H9 (cell line): ENCODE results near the gene PRR20G. TPM values are rescaled to one million over a fixed set of nuclear protein-coding genes. Genes with fewer than 3 reads are reported as not detected.

Experiments
- DNase-seq: peaks from one replicate; pipeline ENCODE4 v3.0.0-alpha.2; 2017
- H2AFZ ChIP-seq: one replicate; pipeline ENCODE4 v1.6.1; 2013; ENCODE audit warnings: mild to moderate bottlenecking, low read length, control low read depth, moderate library complexity
- H2AK5ac ChIP-seq: 2 replicates; pipeline ENCODE4 v1.6.1; 2013; ENCODE audit warnings: low read length, control low read depth, mixed read lengths; ENCODE audit not compliant: insufficient read length
- H2BK120ac ChIP-seq: one replicate; pipeline ENCODE4 v1.6.1; 2013; ENCODE audit warnings: low read depth, mild to moderate bottlenecking, low read length, control low read depth, inconsistent platforms; ENCODE audit not compliant: poor library complexity, severe bottlenecking
- H2BK12ac ChIP-seq: 2 replicates; pipeline ENCODE4 v1.6.1; 2013; ENCODE audit warnings: low read length, control low read depth, mixed read lengths, low read depth; ENCODE audit not compliant: insufficient read length
- H2BK15ac ChIP-seq: 2 replicates; pipeline ENCODE4 v1.6.1; 2013; ENCODE audit warnings: low read depth, low read length, control low read depth
- H2BK20ac ChIP-seq: one replicate; pipeline ENCODE4 v1.6.1; 2013; ENCODE audit warnings: low read depth, mild to moderate bottlenecking, low read length, control low read depth, inconsistent platforms; ENCODE audit not compliant: poor library complexity, severe bottlenecking
- H2BK5ac ChIP-seq: 2 replicates; pipeline ENCODE4 v1.6.1; 2013; ENCODE audit warnings: low read length, control low read depth, mixed read lengths; ENCODE audit not compliant: insufficient read length
- H3K14ac ChIP-seq: 2 replicates; pipeline ENCODE4 v1.6.1; 2013; ENCODE audit warnings: low read length, control low read depth; ENCODE audit not compliant: insufficient read depth
- H3K18ac ChIP-seq: 2 replicates; pipeline ENCODE4 v1.6.1; 2013; ENCODE audit warnings: low read depth, mild to moderate bottlenecking, mixed read lengths, low read length, control low read depth; ENCODE audit not compliant: insufficient read length
- H3K23ac ChIP-seq: 2 replicates; pipeline ENCODE4 v1.6.1; 2013; ENCODE audit warnings: low read length, control low read depth, mixed read lengths, low read depth; ENCODE audit not compliant: insufficient read length
- H3K23me2 ChIP-seq: 2 replicates; pipeline ENCODE4 v1.6.1; 2013; ENCODE audit warnings: low read depth, mild to moderate bottlenecking, mixed read lengths, low read length, control low read depth; ENCODE audit not compliant: insufficient read length, poor library complexity, severe bottlenecking
- H3K27ac ChIP-seq: 2 replicates; pipeline ENCODE4 v1.5.1; 2013; ENCODE audit warnings: low read length, control low read depth, mixed read lengths, low read depth; ENCODE audit not compliant: insufficient read length
- H3K27me3 ChIP-seq: 2 replicates; pipeline ENCODE4 v1.6.1; 2013; ENCODE audit warnings: low read length, control low read depth, inconsistent platforms; ENCODE audit not compliant: insufficient read depth
- H3K4ac ChIP-seq: 2 replicates; pipeline ENCODE4 v1.6.1; 2013; ENCODE audit warnings: low read depth, mild to moderate bottlenecking, control low read depth, inconsistent platforms, low read length, moderate library complexity
- H3K4me1 ChIP-seq: 2 replicates; pipeline ENCODE4 v1.6.1; 2013; ENCODE audit warnings: low read length, control low read depth, inconsistent platforms; ENCODE audit not compliant: insufficient read depth
- H3K4me2 ChIP-seq: 2 replicates; pipeline ENCODE4 v1.6.1; 2013; ENCODE audit warnings: low read length, control low read depth, mixed read lengths; ENCODE audit not compliant: insufficient read length, insufficient read depth
- H3K56ac ChIP-seq: 2 replicates; pipeline ENCODE4 v1.6.1; 2013; ENCODE audit warnings: low read depth, mild to moderate bottlenecking, mixed read lengths, low read length, control low read depth; ENCODE audit not compliant: insufficient read length
- H3K79me1 ChIP-seq: 2 replicates; pipeline ENCODE4 v1.6.1; 2013; ENCODE audit warnings: low read depth, mild to moderate bottlenecking, moderate library complexity, low read length, control low read depth, inconsistent platforms; ENCODE audit not compliant: insufficient read depth, poor library complexity, severe bottlenecking
- H3K79me2 ChIP-seq: 2 replicates; pipeline ENCODE4 v1.6.1; 2013; ENCODE audit warnings: low read length, control low read depth, inconsistent platforms; ENCODE audit not compliant: insufficient read depth
- H3K9ac ChIP-seq: 2 replicates; pipeline ENCODE4 v1.6.1; 2013; ENCODE audit warnings: low read length, control low read depth, mixed read lengths; ENCODE audit not compliant: insufficient read length; ENCODE audit errors: extremely low read depth
- H3K9me3 ChIP-seq: one replicate; pipeline ENCODE4 v1.6.1; 2013; ENCODE audit warnings: low read depth, low read length, inconsistent platforms; ENCODE audit not compliant: control insufficient read depth
- H3T11ph ChIP-seq: one replicate; pipeline ENCODE4 v1.6.1; 2013; ENCODE audit warnings: mild to moderate bottlenecking, low read length, control low read depth, inconsistent platforms
- H4K20me1 ChIP-seq: one replicate; pipeline ENCODE4 v1.6.1; 2013; ENCODE audit not compliant: control insufficient read depth, insufficient read length, insufficient read depth
- H4K5ac ChIP-seq: 2 replicates; pipeline ENCODE4 v1.6.1; 2013; ENCODE audit warnings: low read depth, mild to moderate bottlenecking, mixed read lengths, low read length, control low read depth; ENCODE audit not compliant: insufficient read length
- H4K8ac ChIP-seq: replicated peaks from 2 replicates; pipeline ENCODE4 v1.6.1; 2013; ENCODE audit warnings: low read length, control low read depth, mixed read lengths, low read depth; ENCODE audit not compliant: insufficient read length
- H4K91ac ChIP-seq: 2 replicates; pipeline ENCODE4 v1.6.1; 2013; ENCODE audit warnings: low read depth, mild to moderate bottlenecking, moderate library complexity, mixed read lengths, low read length, control low read depth; ENCODE audit not compliant: insufficient read length
- H3K27ac Mint-ChIP-seq, 3 experiments: 2 replicates in 2 of 3; 3 replicates in 1 of 3; pipeline ENCODE4 v1.8.0; 2020 to 2021; ENCODE audit warnings: mixed read lengths in 3 of 3, mild to moderate bottlenecking in 1 of 3, moderate library complexity in 1 of 3
- H3K27me3 Mint-ChIP-seq: 2 replicates; pipeline ENCODE4 v1.8.0; 2021; ENCODE audit warnings: low read depth, mild to moderate bottlenecking, moderate library complexity, mixed read lengths
- H3K36me3 Mint-ChIP-seq, 3 experiments: 2 replicates in 2 of 3; 3 replicates in 1 of 3; pipeline ENCODE4 v1.8.0; 2020 to 2021; ENCODE audit warnings: low read depth in 3 of 3, mixed read lengths in 3 of 3; ENCODE audit not compliant: insufficient read depth in 1 of 3
- H3K4me1 Mint-ChIP-seq, 2 experiments: 2 replicates each; pipeline ENCODE4 v1.8.0; 2020; ENCODE audit warnings: mixed read lengths in 2 of 2
- H3K4me3 Mint-ChIP-seq, 2 experiments: 2 replicates in 1 of 2; 3 replicates in 1 of 2; pipeline ENCODE4 v1.8.0; 2020 to 2021; ENCODE audit warnings: mild to moderate bottlenecking in 2 of 2, mixed read lengths in 2 of 2, moderate library complexity in 1 of 2
- H3K9me3 Mint-ChIP-seq, 2 experiments: 2 replicates in 1 of 2; 3 replicates in 1 of 2; pipeline ENCODE4 v1.8.0; 2020; ENCODE audit warnings: mild to moderate bottlenecking in 2 of 2, mixed read lengths in 2 of 2, moderate library complexity in 1 of 2
- WGBS: extraction: QIAGEN DNeasy Blood & Tissue Kit; methylation state at CpG from one replicate; pipeline ENCODE4 v1.1.7; 2013; ENCODE audit warnings: missing lambda C conversion rate, low lambda C conversion rate, mixed read lengths; ENCODE audit not compliant: insufficient read length; ENCODE audit errors: extremely low coverage; 5-methylcytosine and 5-hydroxymethylcytosine counted together
- total RNA-seq: library from RNA; stranded (reverse); gene quantifications from 2 replicates; pipeline ENCODE4 v1.2.1, GENCODE V29; 2021
- TF ChIP-seq, protein P1 (sequence below): fragments of 200-600 bp; sonication (generic); conservative IDR thresholded peaks from 3 replicates; pipeline ENCODE4 v1.8.0; 2021; ENCODE audit warnings: antibody characterized with exemption, mild to moderate bottlenecking

PRR20G gene
- total RNA-seq, 1 experiment from 2014 or later: 0.35 TPM

DNA sequence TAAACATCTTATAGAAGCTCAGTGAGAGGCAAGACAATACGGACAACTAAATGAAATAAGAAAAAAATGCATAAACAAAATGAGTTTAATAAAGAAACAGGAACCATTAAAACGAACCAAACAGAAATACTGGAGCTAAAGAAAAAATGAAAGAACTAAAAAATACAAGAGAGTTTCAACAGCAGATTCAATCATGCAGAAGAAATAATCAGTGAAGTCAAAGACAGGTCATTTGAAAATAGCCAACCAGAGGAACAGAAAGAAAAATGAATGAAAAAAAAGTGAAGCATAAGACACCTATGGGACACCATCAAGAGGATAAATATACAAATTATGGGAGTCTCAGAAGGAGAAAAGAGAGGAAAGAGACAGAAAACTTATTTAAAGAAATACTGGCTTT, 42.5 kb upstream of the PRR20G start:
- H2BK20ac ChIP-seq: no peak overlapping the region
- no peaks in the 10 kb centered on the region for H3K79me1 ChIP-seq
- H3K18ac ChIP-seq: no peak overlapping the region
- H4K5ac ChIP-seq: no peak overlapping the region
- no peak overlapping the region for H3K27ac ChIP-seq
- H3K23ac ChIP-seq: no peak overlapping the region
- no peaks in the 10 kb centered on the region for H3K23me2 ChIP-seq
- no peak overlapping the region for H3K56ac ChIP-seq
- no peak overlapping the region for H2BK120ac ChIP-seq
- H3K9ac ChIP-seq: no peak overlapping the region
- Mint-ChIP-seq H3K4me1 (no peaks in the 10 kb centered on the region), H3K27ac (no peak overlapping the region), H3K4me3 (no peak overlapping the region), H3K9me3 (peaks cover 29 to 31% of the 10 kb centered on the region in 2 experiments), H3K27me3 (peaks cover 35% of the 10 kb centered on the region), H3K36me3 (peaks cover 0 to 4% (median 0%) of the 10 kb centered on the region in 3 experiments; a peak in 2 of 7 replicates)
- no peak overlapping the region for H2AFZ ChIP-seq
- H2BK12ac ChIP-seq: no peak overlapping the region
- H2BK5ac ChIP-seq: no peak overlapping the region
- no peaks in the 10 kb centered on the region for H3K9me3 ChIP-seq
- no peaks in the 10 kb centered on the region for H3K4me1 ChIP-seq
- H3K4ac ChIP-seq: no peak overlapping the region
- WGBS: no CpG with 5 or more reads among the region's 2 CpGs
- H3K27me3 ChIP-seq: no peaks in the 10 kb centered on the region
- no peak overlapping the region for H3K4me2 ChIP-seq
- H3K14ac ChIP-seq: no peak overlapping the region
- no peak overlapping the region for H3T11ph ChIP-seq
- H2BK15ac ChIP-seq: no peak overlapping the region
- H4K20me1 ChIP-seq: no peaks in the 10 kb centered on the region
- no peak overlapping the region for H4K8ac ChIP-seq
- no peak overlapping the region for H2AK5ac ChIP-seq
- H3K79me2 ChIP-seq: no peaks in the 10 kb centered on the region
- TF ChIP-seq, protein P1, sequence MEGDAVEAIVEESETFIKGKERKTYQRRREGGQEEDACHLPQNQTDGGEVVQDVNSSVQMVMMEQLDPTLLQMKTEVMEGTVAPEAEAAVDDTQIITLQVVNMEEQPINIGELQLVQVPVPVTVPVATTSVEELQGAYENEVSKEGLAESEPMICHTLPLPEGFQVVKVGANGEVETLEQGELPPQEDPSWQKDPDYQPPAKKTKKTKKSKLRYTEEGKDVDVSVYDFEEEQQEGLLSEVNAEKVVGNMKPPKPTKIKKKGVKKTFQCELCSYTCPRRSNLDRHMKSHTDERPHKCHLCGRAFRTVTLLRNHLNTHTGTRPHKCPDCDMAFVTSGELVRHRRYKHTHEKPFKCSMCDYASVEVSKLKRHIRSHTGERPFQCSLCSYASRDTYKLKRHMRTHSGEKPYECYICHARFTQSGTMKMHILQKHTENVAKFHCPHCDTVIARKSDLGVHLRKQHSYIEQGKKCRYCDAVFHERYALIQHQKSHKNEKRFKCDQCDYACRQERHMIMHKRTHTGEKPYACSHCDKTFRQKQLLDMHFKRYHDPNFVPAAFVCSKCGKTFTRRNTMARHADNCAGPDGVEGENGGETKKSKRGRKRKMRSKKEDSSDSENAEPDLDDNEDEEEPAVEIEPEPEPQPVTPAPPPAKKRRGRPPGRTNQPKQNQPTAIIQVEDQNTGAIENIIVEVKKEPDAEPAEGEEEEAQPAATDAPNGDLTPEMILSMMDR: no peak
- H4K91ac ChIP-seq: no peak overlapping the region
- no peak for DNase-seq
